ENCODE results near the gene AMBP. TPM values are rescaled to one million over a fixed set of nuclear protein-coding genes. Genes with fewer than 3 reads are reported as not detected.

AMBP gene
- total and polyA plus RNA-seq, 2 of the 13 experiments (the other 11 are each of a cell fraction or from before 2014, with no cell fraction given) = 1,510 to 2,580 TPM

- TF ChIP-seq BCL6 (CRISPR knock-in tag; IDR thresholded peaks at IDR 0.05) (no peak), ZBTB1 (CRISPR knock-in tag; IDR thresholded peaks at IDR 0.05; ENCODE audit: borderline replicate concordance) (no peak), TAF1 (CRISPR knock-in tag; IDR thresholded peaks at IDR 0.05) (no peak)
Observed at GRCh38 chr9:114096866-114097612, 18.9 kb upstream of the AMBP start (continued).

- intact Hi-C loops (cut with micrococcal nuclease; ENCODE audit: unreplicated experiment) (no loop called here), in situ Hi-C loops (cut with HindIII; ENCODE audit: extremely low pct_ligation_motif_present, low pct_unique_long_range_greater_than_20kb) (loop anchor here (5.0 kb wide), 1 partner anchor 196 kb away; no protein-coding TSS in a partner anchor)
- Histone ChIP-seq H3K36me3 (replicated peaks in 1 of 2; ENCODE audit: control insufficient read depth in 1 of 2, insufficient read depth in 2 of 2, low read length in 2 of 2) (peaks cover 3% of the 10 kb centered on the region in 2 experiments; a peak in 1 of 5 replicates), H3K9ac (ENCODE audit: insufficient read depth, low read depth, low read length) (no peak overlapping the region), H3K27ac (ENCODE audit: extremely low read length, insufficient read depth, low read length) (no peak overlapping the region), H3K9me3 (ENCODE audit: low read length) (no peaks in the 10 kb centered on the region), H2AFZ (ENCODE audit: low read length) (no peak overlapping the region), H3K4me2 (ENCODE audit: low read depth, low read length) (no peak overlapping the region), H4K20me1 (ENCODE audit: insufficient read depth, low read length) (no peaks in the 10 kb centered on the region), H3K27me3 (ENCODE audit: control insufficient read depth in 1 of 2, insufficient read depth in 2 of 2, low read length in 2 of 2) (no peaks in the 10 kb centered on the region), H3K79me2 (ENCODE audit: insufficient read depth, low read length) (no peaks in the 10 kb centered on the region), H3K4me3 (replicated peaks in 1 of 3; ENCODE audit: insufficient read depth in 1 of 3, low read depth in 2 of 3, low read length in 3 of 3) (no peak overlapping the region), H3K4me1 (ENCODE audit: insufficient read depth, low read length) (peaks cover 43% of the 10 kb centered on the region)
- BruUV-seq (replicated peaks) = no TSS peak
- peak; percentile 45 for ATAC-seq
- 81% methylated on average over 5 of the region's 9 CpGs for WGBS (ENCODE audit: low lambda C conversion rate)
- POLR2A ChIA-PET = interaction anchor here (2.0 to 2.2 kb wide), 2 partner anchors 13 to 22 kb away, joined by 5 to 14 read pairs; no protein-coding TSS in a partner anchor
- DNase-seq (ENCODE audit: low spot score) = no peak
- CTCF ChIA-PET (ENCODE audit: low intra/inter-chr PET ratio, low total read pairs) = no interaction called here
- FAIRE-seq = no peak
- TF ChIP-seq HNF1A (IDR thresholded peaks at IDR 0.05; ENCODE audit: low read depth) = no peak
- TF ChIP-seq HNF1A (CRISPR knock-in tag; IDR thresholded peaks at IDR 0.05; ENCODE audit: borderline replicate concordance) = no peak
- TF ChIP-seq CTCF (CRISPR knock-in tag; IDR thresholded peaks at IDR 0.05) = peak; percentile 61
- no peak for TF ChIP-seq ZNF235 (CRISPR knock-in tag; IDR thresholded peaks at IDR 0.05; ENCODE audit: borderline replicate concordance)
- no peak for TF ChIP-seq SP140L (CRISPR knock-in tag; IDR thresholded peaks at IDR 0.05; ENCODE audit: borderline replicate concordance)
- TF ChIP-seq, protein P1, sequence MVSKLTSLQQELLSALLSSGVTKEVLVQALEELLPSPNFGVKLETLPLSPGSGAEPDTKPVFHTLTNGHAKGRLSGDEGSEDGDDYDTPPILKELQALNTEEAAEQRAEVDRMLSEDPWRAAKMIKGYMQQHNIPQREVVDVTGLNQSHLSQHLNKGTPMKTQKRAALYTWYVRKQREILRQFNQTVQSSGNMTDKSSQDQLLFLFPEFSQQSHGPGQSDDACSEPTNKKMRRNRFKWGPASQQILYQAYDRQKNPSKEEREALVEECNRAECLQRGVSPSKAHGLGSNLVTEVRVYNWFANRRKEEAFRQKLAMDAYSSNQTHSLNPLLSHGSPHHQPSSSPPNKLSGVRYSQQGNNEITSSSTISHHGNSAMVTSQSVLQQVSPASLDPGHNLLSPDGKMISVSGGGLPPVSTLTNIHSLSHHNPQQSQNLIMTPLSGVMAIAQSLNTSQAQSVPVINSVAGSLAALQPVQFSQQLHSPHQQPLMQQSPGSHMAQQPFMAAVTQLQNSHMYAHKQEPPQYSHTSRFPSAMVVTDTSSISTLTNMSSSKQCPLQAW (CRISPR knock-in tag; IDR thresholded peaks at IDR 0.05) = no peak
- no peak for TF ChIP-seq PTBP1 (IDR thresholded peaks at IDR 0.05; ENCODE audit: low read depth, low read length, poor library complexity, severe bottlenecking)
- TF ChIP-seq, protein P2, sequence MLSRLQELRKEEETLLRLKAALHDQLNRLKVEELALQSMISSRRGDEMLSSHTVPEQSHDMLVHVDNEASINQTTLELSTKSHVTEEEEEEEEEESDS (CRISPR knock-in tag; IDR thresholded peaks at IDR 0.05; ENCODE audit: borderline replicate concordance) = no peak
- no peak for TF ChIP-seq HIVEP1 (CRISPR knock-in tag; IDR thresholded peaks at IDR 0.05)
- TF ChIP-seq TEF (CRISPR knock-in tag; IDR thresholded peaks at IDR 0.05) = no peak
Observed at GRCh38 chr9:114096041-114096511, 18.0 kb upstream of the AMBP start.
